SH-SY5Y (cell line): ENCODE results near the gene RRAGA.

ENCODE experiments used
- GATA2 ChIP-seq: IDR thresholded peaks from 2 replicates; pipeline ENCODE4 v1.6.1; 2011; ENCODE audit warnings: mild to moderate bottlenecking, low read depth, low read length
- GATA3 ChIP-seq: IDR thresholded peaks from 2 replicates; pipeline ENCODE4 v1.6.1; 2011; ENCODE audit warnings: low read depth, mild to moderate bottlenecking, low read length, moderate library complexity

DNA sequence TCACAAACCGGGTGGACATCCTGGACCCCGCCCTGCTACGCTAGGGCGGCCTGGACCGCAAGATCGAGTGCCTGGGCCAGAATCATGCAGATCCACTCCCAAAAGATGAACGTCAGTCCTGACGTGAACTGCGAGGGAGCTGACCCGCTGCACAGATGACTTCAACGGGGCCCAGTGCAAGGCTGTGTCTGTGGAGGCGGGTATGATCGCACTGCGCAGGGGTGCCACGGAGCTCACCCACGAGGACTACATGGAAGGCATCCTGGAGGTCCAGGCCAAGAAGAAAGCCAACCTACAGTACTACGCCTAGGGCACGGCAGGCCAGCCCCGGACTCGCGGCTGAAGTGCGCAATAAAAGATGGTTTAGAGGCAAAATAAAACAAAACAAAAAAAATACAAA, 21.4 kb upstream of the RRAGA start:
- TF ChIP-seq GATA2 = no peak
- TF ChIP-seq GATA3 = no peak
